Sciatic nerve (tissue), 2 donors: ENCODE results near the gene CHD1. TPM values are rescaled to one million over a fixed set of nuclear protein-coding genes. Genes with fewer than 3 reads are reported as not detected.

ENCODE experiments used
- ATAC-seq: fragments of 200-7000 bp; cut with Tn5 transposase; one replicate; pipeline ENCODE4 v1.9.1; 2020; ENCODE audit warnings: mild to moderate bottlenecking, moderate library complexity
- DNase-seq: peaks from one replicate; pipeline ENCODE4 v3.0.0-alpha.2; 2020; ENCODE audit warnings: low spot score
- intact Hi-C: fragments of 100-400 bp; cut with DNase I; formaldehyde crosslinking; loops from one replicate; pipeline ENCODE4 v1.14.2; 2022
- total RNA-seq: library from RNA; stranded (reverse); fragmentation: NEBNext Ultra II Directional; extraction: Animal tissue kit (Norgen Biotek cat#: 25700); gene quantifications from one replicate; pipeline ENCODE4 v1.2.1, GENCODE V29; 2021
- donor health status: DM: no; HTN: no; CAD: no.
- donor health status: DM: no; HTN: no; CAD: no.

CHD1 gene
- total RNA-seq, 1 donor from 2014 or later = 58.0 TPM

GRCh38 chr5:98839469-98840383 is 89.1 kb downstream of the CHD1 start:
- intact Hi-C loops = no loop called here
- ATAC-seq (no peak), DNase-seq (no peak)

- DNase-seq (no peak), ATAC-seq (no peak)
- intact Hi-C loops = no loop called here
Measured at GRCh38 chr5:98836175-98836574, 92.6 kb downstream of the CHD1 start.

- intact Hi-C loops = no loop called here
- DNase-seq (no peak), ATAC-seq (no peak)
Measured at GRCh38 chr5:98827588-98828284, 101.1 kb downstream of the CHD1 start.

GRCh38 chr5:98827161-98827560 is 101.6 kb downstream of the CHD1 start:
- DNase-seq (no peak), ATAC-seq (no peak)
- intact Hi-C loops = no loop called here

GRCh38 chr5:98825582-98826375 is 103.0 kb downstream of the CHD1 start:
- no peak for ATAC-seq
- no peak for DNase-seq
- intact Hi-C loops = no loop called here

- intact Hi-C loops = no loop called here
- no peak for ATAC-seq
- DNase-seq = no peak
Measured at GRCh38 chr5:98816582-98817222, 112.1 kb downstream of the CHD1 start.

- intact Hi-C loops = no loop called here
- DNase-seq (no peak), ATAC-seq (no peak)
Measured at GRCh38 chr5:98813755-98814154, 115.1 kb downstream of the CHD1 start.

GRCh38 chr5:98810206-98810605 is 118.6 kb downstream of the CHD1 start:
- no peak for DNase-seq
- intact Hi-C loops = no loop called here
- ATAC-seq = no peak

- intact Hi-C loops = no loop called here
- no peak for DNase-seq
- ATAC-seq = no peak
Measured at GRCh38 chr5:98807806-98808205, 121.0 kb downstream of the CHD1 start.

GRCh38 chr5:98805070-98805469 is 123.7 kb downstream of the CHD1 start:
- intact Hi-C loops = no loop called here
- no peak for DNase-seq
- no peak for ATAC-seq

GRCh38 chr5:98804066-98804465 is 124.7 kb downstream of the CHD1 start:
- no peak for ATAC-seq
- intact Hi-C loops = no loop called here

More at GRCh38 chr5:98804066-98804465, 124.7 kb downstream of the CHD1 start:
- DNase-seq = no peak

Other genes starting within 250 kb of the CHD1 start
- gene RGMB, start 155.3 kb downstream of the CHD1 start, total RNA-seq = 20.2 TPM